Measurements from ENCODE around the gene CXXC5. TPM values are rescaled to one million over a fixed set of nuclear protein-coding genes. Genes with fewer than 3 reads are reported as not detected.
A peak's percentile ranks its signal among the peaks of the same experiment; 100 is the strongest.

CXXC5 gene
- total RNA-seq, 1 donor from 2014 or later: 88.2 TPM

GRCh38 chr5:139642891-139643871, 5.0 kb upstream of the CXXC5 start:
- no peak for TF ChIP-seq CTCF (IDR thresholded peaks at IDR 0.05; ENCODE audit: unreplicated experiment)
- Mint-ChIP-seq H3K27me3 (no peaks in the 10 kb centered on the region), H3K9me3 (ENCODE audit: low read depth) (no peaks in the 10 kb centered on the region), H3K4me3 (ENCODE audit: low read depth) (peak overlapping the region; percentile 53), H3K27ac (peak overlapping the region; percentile 98), H3K36me3 (ENCODE audit: insufficient read depth) (no peaks in the 10 kb centered on the region), H3K4me1 (ENCODE audit: low read depth) (peaks cover 73% of the 10 kb centered on the region)
- no peak for DNase-seq (ENCODE audit: low spot score, unreplicated experiment)

GRCh38 chr5:139644001-139644456, 4.1 kb upstream of the CXXC5 start:
- Mint-ChIP-seq H3K4me3 (ENCODE audit: low read depth) (peak overlapping the region; percentile 53), H3K36me3 (ENCODE audit: insufficient read depth) (no peaks in the 10 kb centered on the region), H3K27me3 (no peaks in the 10 kb centered on the region), H3K9me3 (ENCODE audit: low read depth) (no peaks in the 10 kb centered on the region), H3K27ac (peak overlapping the region; percentile 98), H3K4me1 (ENCODE audit: low read depth) (peaks cover 67% of the 10 kb centered on the region)
- no peak for DNase-seq (ENCODE audit: low spot score, unreplicated experiment)
- no peak for TF ChIP-seq CTCF (IDR thresholded peaks at IDR 0.05; ENCODE audit: unreplicated experiment)

GRCh38 chr5:139644646-139645429, 3.3 kb upstream of the CXXC5 start:
- Mint-ChIP-seq H3K27me3 (no peaks in the 10 kb centered on the region), H3K4me3 (ENCODE audit: low read depth) (no peak overlapping the region), H3K9me3 (ENCODE audit: low read depth) (no peaks in the 10 kb centered on the region), H3K4me1 (ENCODE audit: low read depth) (peaks cover 64% of the 10 kb centered on the region), H3K36me3 (ENCODE audit: insufficient read depth) (no peaks in the 10 kb centered on the region), H3K27ac (peak overlapping the region; percentile 62)
- no peak for DNase-seq (ENCODE audit: low spot score, unreplicated experiment)
- no peak for TF ChIP-seq CTCF (IDR thresholded peaks at IDR 0.05; ENCODE audit: unreplicated experiment)

GRCh38 chr5:139645430-139645871, 2.7 kb upstream of the CXXC5 start:
- H3K4me3 Mint-ChIP-seq (ENCODE audit: low read depth): no peak overlapping the region
- TF ChIP-seq CTCF (IDR thresholded peaks at IDR 0.05; ENCODE audit: unreplicated experiment): no peak
- H3K27me3 Mint-ChIP-seq: no peaks in the 10 kb centered on the region
- no peak for DNase-seq (ENCODE audit: low spot score, unreplicated experiment)
- peaks cover 62% of the 10 kb centered on the region for H3K4me1 Mint-ChIP-seq (ENCODE audit: low read depth)
- no peaks in the 10 kb centered on the region for H3K9me3 Mint-ChIP-seq (ENCODE audit: low read depth)
- no peak overlapping the region for H3K27ac Mint-ChIP-seq
- H3K36me3 Mint-ChIP-seq (ENCODE audit: insufficient read depth): no peaks in the 10 kb centered on the region

- Mint-ChIP-seq H3K4me3 (ENCODE audit: low read depth) (peak overlapping the region; percentile 75), H3K9me3 (ENCODE audit: low read depth) (no peaks in the 10 kb centered on the region), H3K4me1 (ENCODE audit: low read depth) (peaks cover 59% of the 10 kb centered on the region), H3K36me3 (ENCODE audit: insufficient read depth) (no peaks in the 10 kb centered on the region), H3K27ac (peak overlapping the region; percentile 54), H3K27me3 (no peaks in the 10 kb centered on the region)
- no peak for DNase-seq (ENCODE audit: low spot score, unreplicated experiment)
- no peak for TF ChIP-seq CTCF (IDR thresholded peaks at IDR 0.05; ENCODE audit: unreplicated experiment)
Observed at GRCh38 chr5:139646111-139646510, 2.0 kb upstream of the CXXC5 start.
